ENCODE results near the gene TMPRSS13.

DNA sequence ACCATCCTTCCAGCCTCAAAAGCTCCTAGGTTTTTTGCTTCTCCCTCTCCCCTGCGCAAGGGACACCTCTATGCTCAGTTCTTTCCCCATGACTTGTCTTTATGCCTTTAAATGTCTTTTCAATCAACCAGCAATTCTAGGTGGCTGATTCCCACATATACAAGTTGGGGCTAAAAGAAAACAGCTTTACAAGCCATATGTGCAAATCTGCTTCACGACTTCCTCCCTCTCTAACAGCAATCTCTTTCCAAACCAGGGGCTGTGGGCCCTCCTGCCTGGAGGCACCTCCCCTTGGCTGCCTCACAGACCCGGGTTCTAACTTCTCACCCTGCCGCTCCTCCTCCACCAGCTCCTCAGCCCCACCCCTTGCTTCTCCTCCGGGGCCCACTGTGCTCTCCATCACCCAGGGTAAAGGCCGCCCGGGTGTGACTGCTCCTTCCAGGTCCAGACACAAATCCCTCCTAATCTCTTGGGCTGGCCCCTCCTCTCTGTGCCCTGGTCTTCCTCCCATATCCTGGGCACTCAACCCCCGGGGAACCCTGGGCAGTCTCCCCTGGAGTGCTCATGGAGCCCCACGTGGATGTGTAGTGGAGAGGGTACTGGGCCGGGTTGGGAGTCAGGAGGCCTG, 14.1 kb downstream of the TMPRSS13 start:
- TF ChIP-seq ZNF384 (IDR thresholded peaks at IDR 0.05) (no peak), SUZ12 (IDR thresholded peaks at IDR 0.05) (no peak)

All from HEK293T (cell line).